ENCODE results near the gene THSD4. TPM values are rescaled to one million over a fixed set of nuclear protein-coding genes. Genes with fewer than 3 reads are reported as not detected.

Gene THSD4
- total and polyA plus RNA-seq, 7 donors = 1.4 to 7.8 (median 2.2) TPM

- H3K4me3 ChIP-seq = no peak overlapping the region
- no peak overlapping the region for H3K27ac ChIP-seq
- no peak for DNase-seq
- WGBS, 2 donors = 75 to 83% methylated on average over 8 of the region's 8 CpGs
- H3K27me3 ChIP-seq = no peaks in the 10 kb centered on the region
- no peaks in the 10 kb centered on the region for H3K9me3 ChIP-seq
- TF ChIP-seq POLR2AphosphoS5 (IDR thresholded peaks at IDR 0.05) (no peak), EP300 (IDR thresholded peaks at IDR 0.05) (no peak), CTCF (IDR thresholded peaks at IDR 0.05) (no peak), POLR2A (IDR thresholded peaks at IDR 0.05) (no peak)
- intact Hi-C loops (cut with DNase I) = no loop called here
- no peaks in the 10 kb centered on the region for H3K4me1 ChIP-seq
- no peaks in the 10 kb centered on the region for H3K36me3 ChIP-seq
These were observed 361.6 kb downstream of the THSD4 start for GRCh38 chr15:71476823-71477222.

GRCh38 chr15:71480556-71480955, 365.3 kb downstream of the THSD4 start:
- Histone ChIP-seq H3K36me3 (no peaks in the 10 kb centered on the region), H3K9me3 (no peaks in the 10 kb centered on the region), H3K4me1 (no peaks in the 10 kb centered on the region), H3K4me3 (no peak overlapping the region), H3K27me3 (no peaks in the 10 kb centered on the region), H3K27ac (no peak overlapping the region)
- 81 to 85% methylated on average over 6 of the region's 6 CpGs for WGBS, 2 donors
- TF ChIP-seq POLR2A (IDR thresholded peaks at IDR 0.05) (no peak), EP300 (IDR thresholded peaks at IDR 0.05) (no peak), POLR2AphosphoS5 (IDR thresholded peaks at IDR 0.05) (no peak), CTCF (IDR thresholded peaks at IDR 0.05) (no peak)
- no peak for DNase-seq
- intact Hi-C loops (cut with DNase I) = no loop called here

- Histone ChIP-seq H3K9me3 (no peaks in the 10 kb centered on the region), H3K27ac (no peak overlapping the region), H3K36me3 (no peaks in the 10 kb centered on the region), H3K4me1 (no peaks in the 10 kb centered on the region), H3K4me3 (no peak overlapping the region), H3K27me3 (no peaks in the 10 kb centered on the region)
- no peak for TF ChIP-seq POLR2AphosphoS5 (IDR thresholded peaks at IDR 0.05)
- TF ChIP-seq POLR2A (IDR thresholded peaks at IDR 0.05) = no peak
- TF ChIP-seq EP300 (IDR thresholded peaks at IDR 0.05) = no peak
- no peak for TF ChIP-seq CTCF (IDR thresholded peaks at IDR 0.05)
- no peak for DNase-seq
- intact Hi-C loops (cut with DNase I) = no loop called here
- 90 to 93% methylated on average over 4 of the region's 4 CpGs for WGBS, 2 donors
These were observed 368.8 kb downstream of the THSD4 start for GRCh38 chr15:71484080-71484479.

GRCh38 chr15:71485094-71485693, 369.9 kb downstream of the THSD4 start:
- no peaks in the 10 kb centered on the region for H3K4me1 ChIP-seq
- DNase-seq = no peak
- no peaks in the 10 kb centered on the region for H3K27me3 ChIP-seq
- intact Hi-C loops (cut with DNase I) = no loop called here
- H3K36me3 ChIP-seq = no peaks in the 10 kb centered on the region
- no peak for TF ChIP-seq CTCF (IDR thresholded peaks at IDR 0.05)
- no peak for TF ChIP-seq EP300 (IDR thresholded peaks at IDR 0.05)
- TF ChIP-seq POLR2AphosphoS5 (IDR thresholded peaks at IDR 0.05) = no peak
- TF ChIP-seq POLR2A (IDR thresholded peaks at IDR 0.05) = no peak
- H3K27ac ChIP-seq = no peak overlapping the region
- 90% methylated on average over 2 of the region's 2 CpGs for WGBS, 2 donors
- H3K4me3 ChIP-seq = no peak overlapping the region
- no peaks in the 10 kb centered on the region for H3K9me3 ChIP-seq

- DNase-seq = no peak
- H3K27me3 ChIP-seq = no peaks in the 10 kb centered on the region
- TF ChIP-seq CTCF (IDR thresholded peaks at IDR 0.05) = no peak
- TF ChIP-seq POLR2A (IDR thresholded peaks at IDR 0.05) = no peak
- WGBS, 2 donors = 92 to 94% methylated on average over 3 of the region's 3 CpGs
- H3K36me3 ChIP-seq = no peaks in the 10 kb centered on the region
- no peak overlapping the region for H3K27ac ChIP-seq
- intact Hi-C loops (cut with DNase I) = no loop called here
- no peaks in the 10 kb centered on the region for H3K4me1 ChIP-seq
- no peaks in the 10 kb centered on the region for H3K9me3 ChIP-seq
- no peak overlapping the region for H3K4me3 ChIP-seq
These were observed 374.3 kb downstream of the THSD4 start for GRCh38 chr15:71489570-71489969.

Data from sigmoid colon (tissue), 7 donors.